CD14-positive monocyte (primary cell): Measurements from ENCODE around the gene MMP24. TPM values are rescaled to one million over a fixed set of nuclear protein-coding genes. Genes with fewer than 3 reads are reported as not detected.

Experiments used
- DNase-seq, 3 donors: peaks; one replicate each; pipeline ENCODE4 v3.0.0-alpha.2; 2011 to 2022
- H2AFZ ChIP-seq: 2 replicates; pipeline ENCODE4 v1.6.0; 2012; ENCODE audit warnings: mild to moderate bottlenecking, low read depth, low read length, inconsistent platforms; ENCODE audit not compliant: insufficient read depth, poor library complexity, severe bottlenecking
- H3K27ac ChIP-seq, 2 donors: 1 replicate in 1 of 2; 2 replicates in 1 of 2; pipeline ENCODE4 v1.5.1; 2012 to 2013; ENCODE audit warnings: low read length in 2 of 2, control low read depth in 1 of 2, inconsistent platforms in 1 of 2, low read depth in 1 of 2, mild to moderate bottlenecking in 1 of 2
- H3K27me3 ChIP-seq, 2 donors: one replicate each; pipeline versions ENCODE4 v1.6.0 to v1.6.1; 2011 to 2013; ENCODE audit warnings: low read length in 2 of 2; ENCODE audit not compliant: control insufficient read depth in 2 of 2, insufficient read depth in 2 of 2
- H3K36me3 ChIP-seq, 2 donors: replicated peaks in 1 of 2; 1 replicate in 1 of 2; 2 replicates in 1 of 2; pipeline versions ENCODE4 v1.5.1 to v1.6.1; 2012 to 2013; ENCODE audit warnings: low read length in 2 of 2, control low read depth in 1 of 2, inconsistent platforms in 1 of 2, mild to moderate bottlenecking in 1 of 2; ENCODE audit not compliant: insufficient read depth in 2 of 2, control insufficient read depth in 1 of 2
- H3K4me1 ChIP-seq, 2 donors: 1 replicate in 1 of 2; 2 replicates in 1 of 2; pipeline versions ENCODE4 v1.5.1 to v1.6.1; 2012 to 2013; ENCODE audit warnings: low read length in 2 of 2, control low read depth in 1 of 2, inconsistent platforms in 1 of 2, mild to moderate bottlenecking in 1 of 2, moderate library complexity in 1 of 2; ENCODE audit not compliant: insufficient read depth in 2 of 2, control insufficient read depth in 1 of 2
- H3K4me2 ChIP-seq: replicated peaks from 2 replicates; pipeline ENCODE3; 2012; ENCODE audit warnings: low read length, moderate library complexity, mild to moderate bottlenecking; ENCODE audit not compliant: poor library complexity, severe bottlenecking; ENCODE audit errors: extremely low read depth
- H3K4me3 ChIP-seq, 3 experiments: fragments of 200-600 bp in 1 of 3; sonication (generic) in 1 of 3; replicated peaks in 1 of 3; 1 replicate in 2 of 3; 2 replicates in 1 of 3; pipeline ENCODE4 v1.5.1; 2011 to 2013; ENCODE audit warnings: low read length in 3 of 3, mild to moderate bottlenecking in 3 of 3, control low read depth in 2 of 3, low read depth in 2 of 3, inconsistent platforms in 1 of 3, moderate library complexity in 1 of 3
- H3K79me2 ChIP-seq: 2 replicates; pipeline ENCODE4 v1.6.0; 2012; ENCODE audit warnings: mild to moderate bottlenecking, control low read depth, inconsistent platforms, low read length, moderate library complexity; ENCODE audit not compliant: insufficient read depth
- H3K9ac ChIP-seq: 2 replicates; pipeline ENCODE4 v1.6.0; 2017; ENCODE audit warnings: low read length, mild to moderate bottlenecking; ENCODE audit not compliant: insufficient read depth, poor library complexity, severe bottlenecking
- H3K9me3 ChIP-seq, 2 donors: replicated peaks in 1 of 2; 1 replicate in 1 of 2; 2 replicates in 1 of 2; pipeline versions ENCODE4 v1.5.1 to v1.6.1; 2012 to 2013; ENCODE audit warnings: low read length in 2 of 2, control low read depth in 1 of 2; ENCODE audit not compliant: control insufficient read depth in 1 of 2, insufficient read depth in 1 of 2
- H4K20me1 ChIP-seq: 2 replicates; pipeline ENCODE4 v1.6.0; 2012; ENCODE audit warnings: mild to moderate bottlenecking, low read length, control low read depth, moderate library complexity; ENCODE audit not compliant: insufficient read depth
- H3K27ac Mint-ChIP-seq, 7 donors: one replicate each; pipeline ENCODE4 v1.8.0; 2020; ENCODE audit warnings: mild to moderate bottlenecking in 7 of 7, mixed read lengths in 7 of 7, moderate library complexity in 6 of 7, inconsistent platforms in 2 of 7
- H3K27me3 Mint-ChIP-seq, 3 donors: one replicate each; pipeline ENCODE4 v1.8.0; 2021 to 2022; ENCODE audit warnings: low read depth in 3 of 3, mild to moderate bottlenecking in 3 of 3, mixed read lengths in 3 of 3, moderate library complexity in 3 of 3, inconsistent platforms in 1 of 3
- H3K36me3 Mint-ChIP-seq, 2 donors: one replicate each; pipeline ENCODE4 v1.8.0; 2020; ENCODE audit warnings: mixed read lengths in 2 of 2, inconsistent platforms in 1 of 2, mild to moderate bottlenecking in 1 of 2
- H3K4me1 Mint-ChIP-seq: one replicate; pipeline ENCODE4 v1.8.0; 2020; ENCODE audit warnings: mild to moderate bottlenecking, mixed read lengths
- H3K4me3 Mint-ChIP-seq, 2 donors: one replicate each; pipeline ENCODE4 v1.8.0; 2020; ENCODE audit warnings: mild to moderate bottlenecking in 2 of 2, mixed read lengths in 2 of 2, moderate library complexity in 1 of 2
- H3K9me3 Mint-ChIP-seq, 7 donors: one replicate each; pipeline ENCODE4 v1.8.0; 2020 to 2022; ENCODE audit warnings: mixed read lengths in 7 of 7, mild to moderate bottlenecking in 6 of 7, moderate library complexity in 6 of 7, inconsistent platforms in 2 of 7
- CTCF ChIP-seq: fragments of 200-600 bp; IDR thresholded peaks from one replicate; pipeline ENCODE4 v1.8.0; 2022; ENCODE audit warnings: antibody characterized with exemption, mild to moderate bottlenecking
- WGBS: methylation state at CpG from one replicate; pipeline ENCODE4 v1.1.5; 2013; ENCODE audit warnings: missing lambda C conversion rate; ENCODE audit not compliant: insufficient coverage; 5-methylcytosine and 5-hydroxymethylcytosine counted together
- intact Hi-C, 2 donors: fragments of 100-400 bp; cut with micrococcal nuclease; formaldehyde crosslinking; loops; one replicate each; pipeline versions ENCODE4 v1.15.0 to v1.15.1; 2023
- polyA plus RNA-seq, 3 donors: library from polyadenylated mRNA; depleted of rRNA in 1 of 3; unstranded in 2 of 3; stranded (reverse) in 1 of 3; fragments of 300-500 nt in 2 of 3; fragments of >200 nt in 1 of 3; fragmentation: Illumina TruSeq in 2 of 3; gene quantifications; 1 replicate in 2 of 3; 2 replicates in 1 of 3; pipeline ENCODE4 v1.2.3, GENCODE V29; 2012 to 2021

MMP24 gene
- polyA plus RNA-seq, 3 donors = 0.14 TPM; not detected in 2

DNA sequence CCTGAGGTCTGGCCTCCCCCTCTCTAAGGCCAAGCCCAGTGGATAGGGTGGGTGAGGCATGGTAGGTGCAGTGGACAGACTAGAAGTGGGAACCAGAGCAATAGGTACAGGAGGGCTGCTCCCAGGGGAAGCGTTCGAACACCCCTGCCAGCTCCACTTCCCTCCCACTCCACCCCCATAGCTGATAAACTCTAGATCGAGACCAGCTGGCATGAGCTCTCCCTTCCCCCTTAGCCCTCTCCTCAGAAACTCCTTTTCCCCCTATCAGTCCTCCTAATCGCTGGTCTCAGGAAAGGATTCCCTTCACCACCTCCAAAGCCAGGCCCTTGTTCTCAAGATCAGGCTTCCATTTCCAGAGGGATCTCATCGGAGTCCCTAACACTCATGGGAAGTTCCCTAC lies 71.8 kb downstream of the MMP24 start:
- no peak overlapping the region for H3K27ac Mint-ChIP-seq
- no peak for DNase-seq
- Histone ChIP-seq H2AFZ (no peak overlapping the region), H3K79me2 (no peaks in the 10 kb centered on the region), H3K27ac (no peak overlapping the region), H3K9ac (no peak overlapping the region), H3K27me3 (no peaks in the 10 kb centered on the region), H3K4me1 (no peaks in the 10 kb centered on the region), H3K36me3 (peaks cover 0 to 16% of the 10 kb centered on the region in 2 donors), H4K20me1 (no peaks in the 10 kb centered on the region), H3K9me3 (no peaks in the 10 kb centered on the region), H3K4me2 (no peak overlapping the region), H3K4me3 (no peak overlapping the region)
- H3K9me3 Mint-ChIP-seq = peaks cover 0 to 3% (median 0%) of the 10 kb centered on the region in 7 donors
- peaks cover 7% of the 10 kb centered on the region for H3K4me1 Mint-ChIP-seq
- TF ChIP-seq CTCF = no peak
- peaks cover 2 to 5% (median 4%) of the 10 kb centered on the region in 3 donors for H3K27me3 Mint-ChIP-seq
- 88% methylated on average over 3 of the region's 5 CpGs for WGBS
- intact Hi-C loops = no loop called here
- peaks cover 10 to 15% of the 10 kb centered on the region in 2 donors for H3K36me3 Mint-ChIP-seq
- H3K4me3 Mint-ChIP-seq = no peak overlapping the region

DNA sequence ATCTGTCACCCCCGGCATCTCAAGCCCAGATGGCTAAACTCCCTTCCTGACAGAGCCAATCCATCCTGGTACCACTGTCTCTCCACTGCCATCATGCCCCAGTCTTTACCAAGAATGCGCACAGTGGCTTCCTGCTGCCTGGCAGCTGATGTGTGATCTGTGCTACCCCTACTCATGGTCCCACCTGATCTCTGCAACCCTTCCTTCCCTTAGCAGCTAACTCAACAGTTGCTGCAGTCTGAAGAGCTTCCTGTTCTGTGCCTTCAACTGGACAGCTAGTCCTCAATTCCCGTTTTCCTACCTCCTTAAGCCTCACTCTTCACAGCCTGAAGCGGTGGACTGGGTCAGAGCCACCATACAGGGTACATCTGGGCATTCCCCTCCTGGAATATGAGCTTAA lies 73.3 kb downstream of the MMP24 start:
- Histone ChIP-seq H3K27ac (no peak overlapping the region), H3K4me2 (no peak overlapping the region), H3K27me3 (no peaks in the 10 kb centered on the region), H3K4me3 (no peak overlapping the region), H3K9me3 (no peaks in the 10 kb centered on the region), H2AFZ (no peak overlapping the region), H4K20me1 (no peaks in the 10 kb centered on the region), H3K36me3 (peaks cover 0 to 20% of the 10 kb centered on the region in 2 donors), H3K79me2 (no peaks in the 10 kb centered on the region), H3K9ac (no peak overlapping the region), H3K4me1 (no peaks in the 10 kb centered on the region)
- H3K27me3 Mint-ChIP-seq = peaks cover 2 to 3% (median 2%) of the 10 kb centered on the region in 3 donors
- no peak overlapping the region for H3K4me3 Mint-ChIP-seq
- peak overlapping the region in 2 of 7 donors; percentile 6 to 46 for H3K27ac Mint-ChIP-seq
- peaks cover 0 to 3% (median 0%) of the 10 kb centered on the region in 7 donors for H3K9me3 Mint-ChIP-seq
- H3K36me3 Mint-ChIP-seq = peaks cover 15 to 16% of the 10 kb centered on the region in 2 donors
- peaks cover 12% of the 10 kb centered on the region for H3K4me1 Mint-ChIP-seq
- WGBS = 51% methylated on average over 3 of the region's 4 CpGs
- intact Hi-C loops = loop anchor here (5.0 to 10.0 kb wide), 2 partner anchors 145 to 148 kb away; no protein-coding TSS in a partner anchor
- TF ChIP-seq CTCF = no peak
- no peak for DNase-seq
